Mesothelial cell of epicardium (in vitro differentiated cells): ENCODE measurements around the gene DNAJC5G. TPM values are rescaled to one million over a fixed set of nuclear protein-coding genes. Genes with fewer than 3 reads are reported as not detected.

Source experiments
- DNase-seq, 2 experiments: peaks; one replicate each; pipeline ENCODE4 v3.0.0; 2021; ENCODE audit warnings: low spot score in 2 of 2; ENCODE audit not compliant: unreplicated experiment in 2 of 2
- H3K27ac Mint-ChIP-seq: 2 replicates; pipeline ENCODE4 v1.8.0; 2021; ENCODE audit warnings: mixed read lengths
- H3K27me3 Mint-ChIP-seq: 2 replicates; pipeline ENCODE4 v1.8.0; 2021; ENCODE audit warnings: low read depth, mixed read lengths
- H3K36me3 Mint-ChIP-seq: 2 replicates; pipeline ENCODE4 v1.8.0; 2021; ENCODE audit warnings: mixed read lengths
- H3K4me1 Mint-ChIP-seq: 2 replicates; pipeline ENCODE4 v1.8.0; 2021; ENCODE audit warnings: mixed read lengths
- H3K4me3 Mint-ChIP-seq: 2 replicates; pipeline ENCODE4 v1.8.0; 2021; ENCODE audit warnings: mild to moderate bottlenecking, moderate library complexity, mixed read lengths
- H3K9me3 Mint-ChIP-seq: 2 replicates; pipeline ENCODE4 v1.8.0; 2021; ENCODE audit warnings: mixed read lengths
- CTCF ChIP-seq: fragments of 200-600 bp; sonication (generic); IDR thresholded peaks from one replicate; pipeline ENCODE4 v1.5.0; 2021; ENCODE audit warnings: antibody characterized with exemption; ENCODE audit not compliant: unreplicated experiment
- total RNA-seq: library from RNA; stranded (reverse); gene quantifications from 3 replicates; pipeline ENCODE4 v1.2.1, GENCODE V29; 2021

DNAJC5G gene
- total RNA-seq, 1 donor from 2014 or later = 0.18 TPM

- no peak overlapping the region for H3K27ac Mint-ChIP-seq
- TF ChIP-seq CTCF = no peak
- no peaks in the 10 kb centered on the region for H3K36me3 Mint-ChIP-seq
- H3K27me3 Mint-ChIP-seq = peaks cover 66% of the 10 kb centered on the region
- H3K4me3 Mint-ChIP-seq = no peak overlapping the region
- no peak for DNase-seq
- H3K4me1 Mint-ChIP-seq = peaks cover 2% of the 10 kb centered on the region
- no peaks in the 10 kb centered on the region for H3K9me3 Mint-ChIP-seq
These were observed 20.0 kb upstream of the DNAJC5G start for GRCh38 chr2:27255187-27255586.

GRCh38 chr2:27255660-27256059, 19.6 kb upstream of the DNAJC5G start:
- H3K4me1 Mint-ChIP-seq = no peaks in the 10 kb centered on the region

GRCh38 chr2:27256855-27257454, 18.3 kb upstream of the DNAJC5G start:
- H3K4me3 Mint-ChIP-seq = no peak overlapping the region
- peaks cover 74% of the 10 kb centered on the region for H3K27me3 Mint-ChIP-seq
- DNase-seq = no peak
- H3K27ac Mint-ChIP-seq = no peak overlapping the region
- no peak for TF ChIP-seq CTCF
- H3K9me3 Mint-ChIP-seq = no peaks in the 10 kb centered on the region
- H3K4me1 Mint-ChIP-seq = peaks cover 4% of the 10 kb centered on the region
- no peaks in the 10 kb centered on the region for H3K36me3 Mint-ChIP-seq

More at GRCh38 chr2:27255660-27256059, 19.6 kb upstream of the DNAJC5G start:
- peaks cover 68% of the 10 kb centered on the region for H3K27me3 Mint-ChIP-seq
- no peak overlapping the region for H3K27ac Mint-ChIP-seq
- DNase-seq = no peak
- H3K4me3 Mint-ChIP-seq = no peak overlapping the region
- no peak for TF ChIP-seq CTCF
- H3K36me3 Mint-ChIP-seq = no peaks in the 10 kb centered on the region
- H3K9me3 Mint-ChIP-seq = no peaks in the 10 kb centered on the region

- Mint-ChIP-seq H3K27me3 (peaks cover 74% of the 10 kb centered on the region), H3K9me3 (no peaks in the 10 kb centered on the region), H3K27ac (no peak overlapping the region), H3K4me3 (no peak overlapping the region), H3K4me1 (peaks cover 4% of the 10 kb centered on the region), H3K36me3 (no peaks in the 10 kb centered on the region)
- no peak for TF ChIP-seq CTCF
- no peak for DNase-seq
These were observed 17.2 kb upstream of the DNAJC5G start for GRCh38 chr2:27258051-27258450.

- DNase-seq = no peak
- peak overlapping the region; percentile 33 for H3K4me3 Mint-ChIP-seq
- H3K9me3 Mint-ChIP-seq = no peaks in the 10 kb centered on the region
- no peak overlapping the region for H3K27ac Mint-ChIP-seq
- peaks cover 22% of the 10 kb centered on the region for H3K4me1 Mint-ChIP-seq
- H3K27me3 Mint-ChIP-seq = peaks cover 53% of the 10 kb centered on the region
- no peak for TF ChIP-seq CTCF
- no peaks in the 10 kb centered on the region for H3K36me3 Mint-ChIP-seq
These were observed 13.8 kb upstream of the DNAJC5G start for GRCh38 chr2:27261241-27261925.
